ENCODE results near the gene TMEM233.
"Not testable (repeated sequence)": the region's sequence is repeated elsewhere in the genome, so short reads cannot be mapped to it uniquely, and the experiment has no call there.

Gene TMEM233

DNA sequence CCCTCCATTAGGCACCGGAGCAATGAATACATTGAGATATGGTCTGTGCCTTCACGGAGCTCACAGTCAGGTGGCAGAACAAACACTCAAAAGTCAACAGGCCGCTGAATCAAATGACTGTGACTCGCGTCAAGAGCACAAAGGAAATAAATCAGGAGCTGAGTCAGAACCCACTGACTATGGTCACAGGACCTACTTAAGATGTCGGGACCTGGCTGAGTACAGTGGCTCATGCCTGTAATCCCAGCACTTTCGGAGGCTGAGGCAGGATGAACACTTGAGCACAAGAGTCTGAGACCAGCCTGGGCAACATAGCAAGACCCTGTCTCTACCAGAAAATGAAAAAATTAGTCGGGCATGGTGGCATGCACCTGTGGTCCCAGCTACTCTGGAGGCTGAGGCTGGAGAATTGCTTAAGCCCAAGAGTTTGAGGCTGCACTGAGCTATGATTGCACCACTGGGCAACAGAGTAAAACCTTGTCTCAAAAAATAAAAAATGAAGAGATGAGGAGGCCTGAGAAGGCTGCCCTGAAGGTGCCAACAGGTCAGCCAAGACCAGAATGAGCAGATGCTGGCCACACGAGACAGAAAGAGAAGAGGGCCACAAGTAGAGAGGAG, 19.9 kb downstream of the TMEM233 start:
- no peak for DNase-seq

DNA sequence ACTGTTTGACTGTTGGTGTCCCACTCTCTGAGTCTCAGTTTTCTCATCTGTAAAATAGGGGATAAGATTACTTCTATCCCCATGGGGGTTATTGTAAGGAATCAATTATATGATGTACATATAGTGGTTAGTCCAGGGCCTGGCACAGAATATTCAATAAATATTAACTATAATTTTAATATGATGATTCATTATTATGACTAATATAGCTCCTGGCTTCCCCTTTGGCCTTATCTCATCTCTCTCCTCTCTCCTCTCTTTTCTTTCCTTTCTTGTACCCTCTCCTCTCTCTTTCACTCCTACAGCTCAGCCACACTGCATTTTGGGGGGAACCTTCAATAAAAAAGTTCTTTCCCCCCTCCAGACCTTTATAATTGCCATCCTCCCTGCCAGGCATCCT, 21.1 kb downstream of the TMEM233 start:
- no peak for DNase-seq

DNA sequence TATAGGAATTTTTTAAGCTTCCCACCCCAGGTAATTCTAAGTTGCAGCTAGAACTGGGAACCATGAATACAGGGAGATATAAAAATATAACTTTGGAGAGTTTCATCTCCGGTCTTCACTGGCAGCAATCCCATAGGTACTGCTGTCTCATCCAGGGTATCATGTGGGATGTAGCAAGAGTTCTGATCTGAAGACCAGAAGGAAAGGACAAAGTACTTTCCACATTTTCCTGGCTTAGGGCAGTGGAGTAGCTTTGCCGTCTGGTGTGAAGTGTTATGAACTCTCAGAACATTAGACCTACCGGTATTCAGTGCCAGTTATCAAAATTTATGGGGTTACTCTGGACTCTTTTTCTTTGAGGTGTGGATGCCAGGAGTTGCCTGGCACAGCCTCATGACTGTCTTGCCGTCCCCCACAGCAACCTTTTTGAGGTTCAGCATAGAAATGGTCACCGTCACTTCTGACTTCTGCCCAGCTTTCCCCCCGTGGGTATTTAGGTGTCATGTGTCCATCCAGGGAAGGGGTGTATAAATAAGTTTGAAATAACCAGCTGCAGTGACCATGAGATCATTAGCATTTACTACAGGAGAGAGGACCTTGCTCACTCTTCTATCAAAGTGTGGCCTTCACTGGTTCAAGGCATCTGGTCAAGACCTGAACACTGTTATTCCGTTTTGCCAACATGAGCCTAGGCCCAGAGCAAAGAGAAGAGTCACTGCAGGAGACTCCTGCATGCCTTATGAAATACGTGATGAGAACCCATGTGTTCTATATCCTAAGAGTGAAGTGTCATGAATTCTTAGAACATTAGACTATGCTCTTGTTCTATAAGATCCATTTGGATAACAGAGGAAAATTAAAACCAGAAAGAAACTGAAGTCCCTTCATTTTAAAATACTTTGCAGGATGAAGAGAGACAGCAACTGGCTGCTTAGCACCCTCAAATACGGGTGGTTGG, 22.2 kb downstream of the TMEM233 start:
- no peak for DNase-seq

DNA sequence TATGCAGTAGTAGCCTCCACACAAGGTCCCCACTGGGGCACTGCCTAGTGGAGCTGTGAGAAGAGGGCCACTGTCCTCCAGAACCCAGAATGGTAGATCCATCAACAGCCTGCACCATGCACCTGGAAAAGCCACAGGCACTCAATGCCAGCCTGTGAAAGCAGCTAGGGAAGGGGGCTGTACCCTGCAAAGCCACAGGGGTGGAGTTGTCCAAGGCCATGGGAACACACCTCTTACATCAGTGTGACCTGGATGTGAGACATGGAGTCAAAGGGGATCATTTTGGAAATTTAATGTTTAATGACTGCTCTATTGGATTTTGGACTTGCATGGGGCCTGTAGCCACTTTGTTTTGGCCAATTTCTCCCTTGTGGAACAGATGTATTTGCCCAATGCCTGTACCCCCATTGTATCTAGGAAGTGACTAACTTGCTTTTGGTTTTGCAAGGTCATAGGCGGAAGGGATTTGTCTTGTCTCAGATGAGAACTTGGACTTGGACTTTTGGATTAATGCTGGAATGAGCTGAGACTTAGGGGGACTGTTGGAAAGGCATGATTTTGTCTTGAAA, 24.8 kb downstream of the TMEM233 start:
- not testable (repeated sequence) for DNase-seq

DNA sequence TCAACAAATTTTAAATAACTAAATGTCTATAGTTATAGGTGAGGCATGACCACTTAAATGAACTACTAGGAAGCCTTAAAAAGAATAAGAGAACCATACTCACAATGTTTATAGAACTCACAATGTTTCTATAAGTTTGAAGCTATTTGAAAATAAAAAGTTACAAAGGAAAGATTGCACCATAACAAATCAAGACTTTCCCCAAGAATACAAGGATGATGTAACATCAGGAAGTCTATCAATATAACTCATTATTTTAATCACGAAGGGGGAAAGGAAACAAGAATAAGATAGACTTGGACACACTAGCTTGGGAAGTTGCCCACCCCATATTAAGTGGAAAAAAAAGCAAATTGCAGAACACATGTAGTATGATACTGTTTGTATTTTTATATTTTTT, 26.9 kb downstream of the TMEM233 start:
- DNase-seq: no peak

DNA sequence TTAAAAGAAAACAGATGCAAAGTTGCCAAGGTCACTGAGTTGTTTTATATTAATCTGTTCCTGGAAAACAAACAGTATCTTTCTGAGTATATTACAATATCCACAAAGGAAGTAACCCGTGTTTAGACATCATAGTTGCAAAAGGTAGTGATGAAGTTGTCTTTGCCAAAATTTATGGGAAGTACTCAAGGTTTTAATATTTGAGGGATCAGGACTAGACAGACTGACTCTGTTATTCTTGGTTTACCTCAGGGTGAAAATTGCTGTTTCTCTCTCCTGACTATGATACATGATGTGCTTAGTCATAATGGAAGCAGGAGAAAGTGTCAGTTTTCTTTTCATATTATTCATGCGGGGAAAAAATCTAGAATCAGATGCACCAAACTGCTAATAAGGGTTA, 28.3 kb downstream of the TMEM233 start:
- DNase-seq: no peak

DNA sequence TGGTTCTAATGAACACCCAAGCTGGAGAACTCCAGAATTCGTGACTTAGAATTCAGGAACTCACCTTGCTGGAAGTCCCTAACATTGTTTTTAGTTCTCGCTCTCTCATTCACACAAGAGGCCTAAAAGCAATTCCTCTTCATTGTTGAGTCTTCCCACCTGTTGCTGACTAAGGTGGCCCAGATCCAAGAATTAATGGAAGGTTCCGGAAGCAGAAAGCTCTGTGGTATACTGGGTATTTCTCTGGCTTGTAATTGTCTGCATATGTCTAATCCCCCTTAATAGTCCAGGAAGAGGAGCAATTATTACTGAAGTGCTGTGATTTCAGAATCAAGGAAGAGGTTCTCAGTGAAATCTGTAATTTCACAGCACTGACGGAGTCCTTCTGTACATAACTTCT, 31.4 kb downstream of the TMEM233 start:
- no peak for DNase-seq

DNA sequence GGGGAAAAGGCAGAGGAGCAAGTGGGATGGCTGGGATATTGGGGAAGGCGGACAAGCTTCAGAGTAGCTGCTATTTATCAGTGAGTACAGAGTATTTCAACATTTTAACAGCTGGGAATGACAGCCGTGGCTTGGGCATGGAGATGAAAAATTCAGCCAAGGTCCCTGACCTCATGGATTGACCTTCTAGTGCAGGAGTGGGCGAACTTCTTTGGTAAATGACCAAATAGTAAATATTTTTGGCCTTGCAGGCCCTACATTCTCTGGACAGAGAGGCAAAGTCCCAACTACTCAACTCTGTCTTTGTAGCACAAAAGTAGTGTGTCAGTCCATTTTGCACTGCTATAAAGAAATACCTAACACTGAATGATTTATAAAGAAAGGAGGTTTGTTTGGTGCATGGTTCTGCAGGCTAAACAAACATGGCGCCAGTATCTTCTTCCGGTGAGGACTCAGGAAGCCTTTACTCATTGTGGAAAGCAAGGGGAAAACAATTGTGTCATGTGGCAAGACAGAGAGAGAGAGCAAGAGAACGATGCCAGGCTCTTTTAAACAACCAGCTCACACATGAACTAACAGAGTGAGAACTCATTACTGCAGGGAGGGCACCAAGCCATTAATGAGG, 33.6 kb downstream of the TMEM233 start:
- no peak for DNase-seq

DNA sequence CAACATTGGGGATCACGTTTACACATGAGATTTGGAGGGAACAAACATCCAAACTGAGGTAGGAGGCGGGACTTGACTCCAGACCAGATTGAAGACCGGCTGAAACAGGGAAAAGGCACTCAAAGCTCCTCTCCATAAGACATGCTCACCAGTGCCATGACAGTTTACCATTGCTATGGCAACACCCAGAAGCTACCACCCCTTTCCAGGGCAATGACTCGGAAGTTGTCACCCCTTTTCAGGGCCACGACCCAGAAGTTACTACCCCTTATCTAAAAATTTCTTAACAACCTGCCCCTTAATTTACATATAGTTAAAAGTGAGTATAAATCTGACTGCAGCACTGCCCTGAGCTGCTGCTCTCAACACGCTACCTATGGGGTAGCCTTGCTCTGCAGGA, 34.1 kb downstream of the TMEM233 start:
- DNase-seq: no peak

DNA sequence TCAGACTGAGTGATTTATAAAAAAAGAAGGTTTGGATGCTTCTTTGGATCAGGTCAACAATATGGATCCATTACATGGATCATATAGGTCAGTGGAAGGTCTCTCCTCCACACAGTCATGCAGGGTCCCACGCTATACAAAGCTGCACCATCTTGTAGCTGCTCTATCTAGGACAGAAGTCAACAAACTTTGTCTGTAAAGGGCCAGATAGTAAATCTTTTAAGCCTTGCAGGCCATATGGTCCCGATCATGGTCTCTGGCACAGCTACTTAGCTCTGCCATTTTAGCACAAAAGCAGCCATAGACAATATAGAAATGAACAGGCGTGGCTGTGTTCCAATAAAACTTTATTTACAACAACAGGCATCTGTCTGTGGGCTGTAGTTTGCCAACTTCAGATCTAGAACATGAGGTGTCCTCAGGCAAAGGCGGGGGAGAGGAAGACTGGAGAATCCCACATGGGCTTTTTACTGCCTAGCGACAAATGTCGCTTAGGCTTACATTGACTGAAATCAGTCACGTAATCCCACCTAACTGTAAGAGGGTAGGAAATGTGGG, 36.7 kb downstream of the TMEM233 start:
- DNase-seq: no peak

DNA sequence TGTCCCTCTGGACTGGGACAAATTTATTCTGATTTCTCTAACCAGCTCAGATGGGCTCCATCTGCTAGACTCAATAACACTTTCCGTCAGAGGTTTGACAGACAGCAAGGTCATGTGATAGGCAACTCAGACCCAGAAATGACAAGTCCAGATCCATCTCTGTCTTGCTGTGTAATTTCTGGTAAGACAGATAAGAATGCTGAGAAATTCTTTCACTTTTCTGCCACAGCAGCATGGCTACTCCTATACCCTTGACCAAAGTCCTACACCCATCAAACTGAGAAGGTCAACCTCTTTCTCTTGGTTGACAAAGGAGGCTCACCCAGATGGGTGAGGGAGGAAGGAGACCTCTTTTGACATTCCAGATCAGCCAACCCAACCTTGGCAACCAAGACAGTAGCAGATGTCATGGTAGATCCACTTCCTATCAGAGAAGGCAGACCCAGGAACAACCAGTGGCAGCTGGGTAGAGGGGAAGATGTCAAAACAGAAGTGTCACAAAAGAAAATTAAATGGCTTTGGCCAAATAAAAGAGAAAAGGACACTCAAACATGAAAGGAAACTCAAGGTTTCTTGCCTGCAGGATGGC, 37.5 kb downstream of the TMEM233 start:
- DNase-seq: no peak

DNA sequence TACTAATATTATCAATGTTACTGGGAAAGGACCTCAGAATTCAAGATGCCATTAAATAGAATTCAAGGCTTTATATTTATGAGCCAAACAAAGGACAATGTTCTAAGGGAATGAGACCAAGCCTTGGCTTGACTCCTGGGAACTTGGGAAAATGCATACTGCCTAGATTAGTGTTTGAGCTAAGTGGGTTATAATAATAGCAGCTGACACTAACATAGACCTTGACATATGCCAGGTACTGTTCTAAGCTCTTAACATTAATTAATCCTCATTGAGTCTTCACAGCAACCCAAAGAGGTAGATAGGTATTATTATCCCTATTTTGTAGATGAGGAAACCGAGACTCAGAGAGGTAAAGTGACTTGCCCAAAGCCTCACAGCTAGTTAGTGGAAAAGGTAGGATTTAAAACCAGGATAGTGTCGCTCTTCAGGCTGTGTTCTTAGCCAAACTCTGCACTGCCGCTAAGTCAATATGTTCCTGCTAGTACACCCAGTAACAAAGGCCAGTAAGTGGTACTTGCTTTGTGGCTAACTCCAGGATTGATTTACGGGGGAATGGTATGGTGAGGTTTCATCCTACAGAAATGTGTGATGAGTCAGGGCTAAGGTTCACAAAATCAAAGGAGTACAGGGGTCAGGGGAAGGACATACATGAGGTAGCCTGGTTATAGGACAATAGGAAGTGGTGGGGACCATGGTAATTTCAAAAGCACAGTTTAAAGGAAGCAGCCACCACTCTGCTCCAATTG, 38.5 kb downstream of the TMEM233 start:
- DNase-seq: no peak

DNA sequence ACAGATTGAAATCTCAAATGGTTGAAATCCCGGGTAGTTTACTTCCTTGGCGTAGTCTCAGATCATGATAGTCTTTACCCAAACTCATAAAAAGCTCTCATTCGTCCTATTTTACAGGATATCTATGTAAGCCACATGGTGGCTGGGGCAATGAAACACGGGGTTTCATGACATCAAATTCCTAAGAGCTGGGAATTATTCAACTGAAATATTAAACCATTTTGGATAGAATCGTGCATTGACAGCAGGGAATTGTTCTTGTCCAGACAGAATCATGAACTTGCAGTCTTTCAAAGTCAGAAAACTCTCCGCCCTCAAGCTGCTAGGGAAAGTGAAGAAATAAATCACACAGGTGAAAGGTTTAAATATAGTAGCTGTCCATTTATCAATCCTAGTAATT, 41.2 kb downstream of the TMEM233 start:
- DNase-seq: no peak

DNA sequence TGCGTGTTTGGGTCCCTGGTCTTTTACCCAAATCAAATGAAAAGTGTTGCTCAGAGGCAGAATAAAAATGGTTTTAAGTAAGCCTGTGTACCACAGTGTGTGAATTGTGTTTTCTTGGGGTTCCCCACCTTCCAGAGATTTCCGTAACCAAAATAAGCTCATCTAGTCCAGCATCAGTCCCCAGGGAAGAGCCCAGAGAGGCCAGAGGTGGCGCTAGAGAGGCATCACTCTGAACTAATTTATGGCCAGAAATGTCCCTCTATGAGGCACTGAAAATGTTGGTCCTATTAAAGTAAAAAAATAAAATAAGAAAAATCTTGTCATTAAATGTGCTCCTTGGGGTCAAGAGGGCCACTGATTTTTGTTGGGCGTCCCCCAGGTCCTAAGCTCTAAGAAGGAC, 49.4 kb downstream of the TMEM233 start:
- peak; percentile 26 for DNase-seq

DNA sequence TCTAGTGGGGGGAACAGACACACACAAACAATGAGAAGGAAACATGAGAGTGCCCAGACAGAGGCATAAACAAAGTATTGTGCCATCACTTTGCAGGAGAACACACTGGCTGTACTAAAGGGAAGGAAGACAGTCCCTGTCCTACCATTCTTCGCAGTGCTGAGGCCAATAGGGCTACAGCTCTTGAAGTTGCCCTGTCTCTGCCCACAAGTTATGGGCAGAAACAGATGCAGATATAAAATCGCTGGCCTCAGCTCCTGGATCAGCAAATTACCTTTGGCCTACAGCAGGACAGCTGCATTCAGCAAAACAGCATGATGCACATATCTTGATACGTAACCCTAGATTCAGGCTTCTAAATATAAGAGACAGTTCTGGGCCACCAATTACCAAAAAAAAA, 51.4 kb downstream of the TMEM233 start:
- no peak for DNase-seq

DNA sequence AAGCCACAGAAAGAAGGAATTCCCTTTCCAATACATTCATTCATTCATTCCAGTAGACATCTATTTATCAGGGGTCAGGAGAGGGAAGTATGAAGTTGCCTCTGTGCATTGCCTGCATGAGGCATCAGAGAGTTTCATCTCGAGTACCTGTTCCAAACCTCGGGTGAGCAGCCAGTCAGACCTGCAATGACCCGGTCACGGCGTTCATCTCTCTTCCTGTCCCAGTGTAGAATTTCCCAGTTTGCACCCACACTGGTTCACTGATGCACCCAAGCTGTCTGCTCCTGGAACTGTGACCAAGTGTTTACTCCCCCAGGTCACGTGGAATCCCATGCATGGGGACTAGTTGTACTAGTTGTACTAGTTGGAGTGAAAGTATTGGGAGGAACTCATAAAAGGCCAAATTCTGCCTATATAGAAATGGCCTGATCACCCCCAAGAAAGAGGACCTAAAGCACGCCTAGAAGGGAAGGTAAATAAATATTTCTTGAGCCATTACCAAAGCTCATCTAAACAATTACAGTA, 52.0 kb downstream of the TMEM233 start:
- no peak for DNase-seq

DNA sequence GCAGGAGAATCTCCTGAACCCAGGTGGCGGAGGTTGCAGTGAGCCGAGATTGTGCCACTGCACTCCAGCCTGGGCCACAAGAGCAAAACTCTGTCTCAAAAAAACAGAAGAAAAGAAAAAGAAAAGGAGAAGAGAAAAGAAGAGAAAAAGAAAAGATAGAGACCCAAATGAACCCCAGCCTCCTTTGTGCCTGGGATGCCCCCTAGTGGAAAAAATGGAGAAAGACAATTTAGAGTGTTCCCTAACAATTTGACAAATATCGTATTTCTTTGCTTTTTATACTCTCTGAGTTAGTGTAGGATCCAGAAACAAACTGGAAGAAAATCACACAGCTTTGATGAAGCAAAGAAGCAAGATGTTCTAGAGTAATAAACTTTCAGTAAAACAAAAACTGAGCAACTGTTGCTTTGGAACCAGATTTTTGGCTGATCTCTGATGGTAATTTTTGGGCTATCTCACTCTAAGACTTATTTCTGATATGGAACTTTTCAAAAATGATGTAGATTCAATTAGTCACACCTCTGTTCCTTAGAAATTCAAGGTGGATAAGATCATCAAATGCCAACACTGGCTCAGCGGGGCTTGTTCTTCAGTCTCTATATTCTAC, 55.7 kb downstream of the TMEM233 start:
- peak; percentile 51 for DNase-seq

DNA sequence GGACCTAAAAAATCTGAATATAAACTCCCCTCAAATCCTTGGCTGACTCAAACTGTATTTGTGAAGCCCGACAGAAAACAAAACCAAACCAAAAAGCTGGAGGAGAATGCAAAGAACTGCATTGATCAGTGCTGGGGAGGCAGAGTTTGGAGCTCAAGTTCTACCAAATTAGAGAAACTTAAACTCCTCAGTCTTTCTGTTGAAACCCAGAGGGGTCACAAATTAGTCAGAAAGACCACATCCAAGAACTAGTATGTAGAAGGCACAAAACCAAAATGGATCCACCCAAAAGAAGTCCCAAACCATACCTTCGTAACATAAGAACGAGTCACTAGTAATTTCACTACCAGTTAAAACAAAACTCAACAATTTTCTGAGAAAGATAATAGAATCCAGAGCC, 59.1 kb downstream of the TMEM233 start:
- no peak for DNase-seq

DNA sequence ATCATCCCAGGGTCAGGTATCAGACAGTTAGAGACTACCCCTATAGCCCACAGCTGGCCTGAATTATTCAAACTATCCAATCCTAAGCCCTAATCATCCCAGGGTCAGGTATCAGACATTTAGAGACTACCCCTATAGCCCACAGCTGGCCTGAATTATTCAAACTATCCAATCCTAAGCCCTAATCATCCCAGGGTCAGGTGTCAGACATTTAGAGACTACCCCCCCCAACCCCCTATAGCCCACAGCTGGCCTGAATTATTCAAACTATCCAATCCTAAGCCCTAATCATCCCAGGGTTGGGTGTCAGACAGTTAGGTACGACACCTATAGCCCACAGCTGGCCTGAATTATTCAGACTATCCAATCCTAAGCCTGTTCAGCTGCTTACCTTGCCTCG, 63.4 kb downstream of the TMEM233 start:
- not testable (repeated sequence) for DNase-seq

DNA sequence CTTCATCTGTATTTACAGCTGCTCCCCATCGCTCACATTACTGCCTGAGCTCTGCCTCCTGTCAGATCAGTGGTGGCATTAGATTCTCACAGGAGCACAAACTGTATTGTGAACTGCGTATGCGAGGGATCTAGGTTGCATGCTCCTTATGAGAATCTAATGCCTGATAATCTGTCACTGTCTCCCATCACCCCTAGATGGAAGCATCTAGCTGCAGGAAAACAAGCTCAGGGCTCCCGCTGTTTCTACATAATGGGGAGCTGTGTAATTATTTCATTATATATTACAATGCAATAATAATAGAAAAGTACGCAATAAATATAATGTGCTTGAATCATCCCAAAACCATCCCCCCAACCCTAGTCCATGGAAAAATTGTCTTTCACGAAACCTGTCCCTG, 64.6 kb downstream of the TMEM233 start:
- DNase-seq: not testable (repeated sequence)

DNA sequence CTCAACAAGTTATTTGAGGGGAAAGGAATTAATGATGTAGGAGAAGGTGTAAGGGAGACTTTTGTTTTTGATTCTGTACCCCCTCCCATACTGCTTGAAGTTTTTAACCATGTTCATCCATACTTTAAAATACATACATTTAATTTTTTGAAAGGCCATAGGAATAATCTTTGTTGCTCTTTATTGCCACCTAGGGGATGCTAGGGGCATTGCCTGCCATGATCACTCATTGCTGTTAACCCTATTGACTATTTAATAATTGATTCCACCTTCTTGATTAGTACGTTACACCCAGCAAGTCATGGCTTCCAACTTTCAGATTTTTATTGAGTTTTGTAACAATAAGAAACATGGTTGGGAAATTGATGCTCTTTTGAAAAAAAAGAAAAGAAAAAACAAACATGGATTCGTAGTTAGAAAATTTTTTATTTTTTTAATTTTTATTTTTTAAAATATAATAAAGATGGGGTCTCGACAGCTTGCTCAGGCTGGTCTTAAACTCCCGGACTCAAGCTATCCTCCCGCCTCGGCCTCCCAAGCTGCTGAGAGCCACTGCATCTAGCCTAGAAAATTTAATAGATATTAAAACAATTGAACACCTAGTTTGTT, 65.8 kb downstream of the TMEM233 start:
- peak; percentile 82 for DNase-seq

All from hematopoietic multipotent progenitor cell treated with erythropoietin and hydrocortisone succinate and interleukin-3 and kit ligand, for 6 days (in vitro differentiated cells).